Thymus (tissue), 11 donors: ENCODE measurements around the gene DYNLRB1. TPM values are rescaled to one million over a fixed set of nuclear protein-coding genes. Genes with fewer than 3 reads are reported as not detected.
"Not testable (repeated sequence)": the region's sequence is repeated elsewhere in the genome, so short reads cannot be mapped to it uniquely, and the experiment has no call there.

Experiments used
- DNase-seq, 9 donors: peaks; one replicate each; pipeline ENCODE4 v3.0.0-alpha.2; 2013; ENCODE audit warnings: low spot score in 9 of 9, low read depth in 6 of 9, missing footprints in 1 of 9
- H3K27ac ChIP-seq, 2 donors: one replicate each; pipeline ENCODE4 v1.5.1; 2013; ENCODE audit warnings: control low read depth in 1 of 2, low read depth in 1 of 2, low read length in 1 of 2, mild to moderate bottlenecking in 1 of 2, moderate library complexity in 1 of 2
- H3K27me3 ChIP-seq, 2 donors: one replicate each; pipeline ENCODE4 v1.5.1; 2013; ENCODE audit warnings: low read length in 1 of 2; ENCODE audit not compliant: control insufficient read depth in 2 of 2, insufficient read depth in 1 of 2
- H3K36me3 ChIP-seq, 2 donors: one replicate each; pipeline ENCODE4 v1.5.1; 2013; ENCODE audit warnings: low read length in 1 of 2, mild to moderate bottlenecking in 1 of 2, moderate library complexity in 1 of 2; ENCODE audit not compliant: control insufficient read depth in 2 of 2, insufficient read depth in 2 of 2
- H3K4me1 ChIP-seq, 2 donors: one replicate each; pipeline ENCODE4 v1.5.1; 2013; ENCODE audit warnings: low read length in 2 of 2; ENCODE audit not compliant: control insufficient read depth in 2 of 2, insufficient read depth in 2 of 2
- H3K4me3 ChIP-seq, 2 donors: one replicate each; pipeline ENCODE4 v1.5.1; 2013; ENCODE audit warnings: low read length in 2 of 2, control low read depth in 1 of 2, mild to moderate bottlenecking in 1 of 2
- H3K9me3 ChIP-seq, 2 donors: one replicate each; pipeline ENCODE4 v1.5.1; 2013; ENCODE audit warnings: low read length in 1 of 2, mild to moderate bottlenecking in 1 of 2; ENCODE audit not compliant: control insufficient read depth in 2 of 2, insufficient read depth in 1 of 2
- WGBS: extraction: QIAGEN DNeasy Blood & Tissue Kit; methylation state at CpG from one replicate; pipeline ENCODE4 v1.1.7; 2013; 5-methylcytosine and 5-hydroxymethylcytosine counted together
- polyA plus RNA-seq: library from polyadenylated mRNA; stranded (reverse); fragments of 200-250 nt; gene quantifications from one replicate; pipeline ENCODE4 v1.2.3, GENCODE V29; 2013
- total RNA-seq: library from RNA; stranded (reverse); fragments of 120-200 nt; gene quantifications from one replicate; pipeline ENCODE4 v1.2.4, GENCODE V29; 2013
- donor health status: healthy.

DYNLRB1 gene
- total and polyA plus RNA-seq, 2 donors = 70.9 to 226 TPM

- H3K9me3 ChIP-seq, DNase-seq, H3K27ac ChIP-seq, H3K4me3 ChIP-seq, H3K4me1 ChIP-seq, H3K27me3 ChIP-seq: not testable (repeated sequence)
- WGBS = 97% methylated on average over 3 of the region's 3 CpGs
- H3K36me3 ChIP-seq = peaks cover 48 to 49% of the 10 kb centered on the region in 2 donors
Measured at GRCh38 chr20:34483585-34484220, 32.5 kb upstream of the DYNLRB1 start.

- Histone ChIP-seq H3K9me3 (peaks cover 3 to 8% of the 10 kb centered on the region in 2 donors), H3K4me1 (no peaks in the 10 kb centered on the region), H3K36me3 (peaks cover 44 to 57% of the 10 kb centered on the region in 2 donors), H3K27ac (no peak overlapping the region), H3K27me3 (no peaks in the 10 kb centered on the region), H3K4me3 (no peak overlapping the region)
- 98% methylated on average over 4 of the region's 4 CpGs for WGBS
- DNase-seq = no peak
Measured at GRCh38 chr20:34485068-34485634, 31.1 kb upstream of the DYNLRB1 start.

GRCh38 chr20:34491226-34491931 lies 24.8 kb upstream of the DYNLRB1 start:
- no peaks in the 10 kb centered on the region for H3K27me3 ChIP-seq
- WGBS = 98% methylated on average over 4 of the region's 4 CpGs

GRCh38 chr20:34491932-34492509 lies 24.2 kb upstream of the DYNLRB1 start:
- no peaks in the 10 kb centered on the region for H3K9me3 ChIP-seq
- no peak for DNase-seq
- 98% methylated on average over 4 of the region's 4 CpGs for WGBS
- no peaks in the 10 kb centered on the region for H3K4me1 ChIP-seq
- no peaks in the 10 kb centered on the region for H3K27me3 ChIP-seq
- no peak overlapping the region for H3K27ac ChIP-seq
- H3K4me3 ChIP-seq = no peak overlapping the region
- H3K36me3 ChIP-seq = peaks cover 27 to 74% of the 10 kb centered on the region in 2 donors

More at GRCh38 chr20:34491226-34491931, 24.8 kb upstream of the DYNLRB1 start:
- no peak overlapping the region for H3K4me3 ChIP-seq
- H3K27ac ChIP-seq = no peak overlapping the region
- H3K4me1 ChIP-seq = no peaks in the 10 kb centered on the region
- DNase-seq = no peak
- H3K36me3 ChIP-seq = peaks cover 31 to 70% of the 10 kb centered on the region in 2 donors
- no peaks in the 10 kb centered on the region for H3K9me3 ChIP-seq

- H3K9me3 ChIP-seq = peaks cover 0 to 3% of the 10 kb centered on the region in 2 donors
- H3K4me1 ChIP-seq = no peaks in the 10 kb centered on the region
- DNase-seq = no peak
- peaks cover 23 to 71% of the 10 kb centered on the region in 2 donors for H3K36me3 ChIP-seq
- H3K4me3 ChIP-seq = no peak overlapping the region
- H3K27ac ChIP-seq = no peak overlapping the region
- 96% methylated on average over 4 of the region's 4 CpGs for WGBS
- H3K27me3 ChIP-seq = no peaks in the 10 kb centered on the region
Measured at GRCh38 chr20:34493646-34494045, 22.6 kb upstream of the DYNLRB1 start.

GRCh38 chr20:34495307-34495706 lies 20.9 kb upstream of the DYNLRB1 start:
- no peak for DNase-seq
- Histone ChIP-seq H3K9me3 (peaks cover 0 to 3% of the 10 kb centered on the region in 2 donors), H3K36me3 (peaks cover 18 to 59% of the 10 kb centered on the region in 2 donors), H3K27ac (no peak overlapping the region), H3K27me3 (no peaks in the 10 kb centered on the region), H3K4me3 (no peak overlapping the region), H3K4me1 (no peaks in the 10 kb centered on the region)
- WGBS = 96% methylated on average over 7 of the region's 7 CpGs

GRCh38 chr20:34495916-34496315 lies 20.3 kb upstream of the DYNLRB1 start:
- Histone ChIP-seq H3K36me3 (peaks cover 16 to 61% of the 10 kb centered on the region in 2 donors), H3K4me1 (no peaks in the 10 kb centered on the region)

GRCh38 chr20:34497596-34497995 lies 18.6 kb upstream of the DYNLRB1 start:
- not testable (repeated sequence) for H3K4me3 ChIP-seq, H3K9me3 ChIP-seq, DNase-seq, H3K27me3 ChIP-seq, H3K27ac ChIP-seq, H3K4me1 ChIP-seq
- whole genome bisulfite sequencing = 96% methylated on average over 6 of the region's 6 CpGs
- peaks cover 17 to 50% of the 10 kb centered on the region in 2 donors for H3K36me3 ChIP-seq

More at GRCh38 chr20:34495916-34496315, 20.3 kb upstream of the DYNLRB1 start:
- 93% methylated on average over 1 of the region's 1 CpG for WGBS
- no peaks in the 10 kb centered on the region for H3K27me3 ChIP-seq
- no peak for DNase-seq
- H3K9me3 ChIP-seq = peaks cover 0 to 3% of the 10 kb centered on the region in 2 donors
- H3K27ac ChIP-seq = no peak overlapping the region
- no peak overlapping the region for H3K4me3 ChIP-seq

GRCh38 chr20:34500823-34501222 lies 15.4 kb upstream of the DYNLRB1 start:
- WGBS = 96% methylated on average over 1 of the region's 1 CpG
- Histone ChIP-seq H3K4me3 (no peak overlapping the region), H3K36me3 (peaks cover 16 to 40% of the 10 kb centered on the region in 2 donors), H3K27ac (no peak overlapping the region), H3K9me3 (peaks cover 0 to 3% of the 10 kb centered on the region in 2 donors), H3K4me1 (no peaks in the 10 kb centered on the region), H3K27me3 (no peaks in the 10 kb centered on the region)
- DNase-seq = no peak
